ENCODE measurements around the gene TESK2.

DNA sequence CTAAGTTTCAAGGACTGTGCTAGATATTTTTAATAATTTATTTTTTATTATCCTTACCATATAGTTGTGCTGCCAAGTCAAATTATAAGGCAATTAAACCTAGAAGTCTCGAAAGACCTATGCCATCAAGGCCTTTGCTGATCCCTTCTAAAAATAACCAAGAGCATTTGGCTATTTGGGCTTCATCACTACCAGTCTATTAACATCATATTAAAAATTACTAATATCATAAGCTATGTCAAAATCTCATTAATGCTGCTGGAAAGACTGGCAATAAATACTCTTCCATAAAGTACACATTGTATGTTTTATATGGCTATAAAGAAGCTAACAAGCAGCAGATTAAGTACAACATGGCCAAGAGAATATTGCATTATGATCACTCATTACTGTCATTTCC lies 107.8 kb downstream of the TESK2 start:
- TF ChIP-seq, protein P1, sequence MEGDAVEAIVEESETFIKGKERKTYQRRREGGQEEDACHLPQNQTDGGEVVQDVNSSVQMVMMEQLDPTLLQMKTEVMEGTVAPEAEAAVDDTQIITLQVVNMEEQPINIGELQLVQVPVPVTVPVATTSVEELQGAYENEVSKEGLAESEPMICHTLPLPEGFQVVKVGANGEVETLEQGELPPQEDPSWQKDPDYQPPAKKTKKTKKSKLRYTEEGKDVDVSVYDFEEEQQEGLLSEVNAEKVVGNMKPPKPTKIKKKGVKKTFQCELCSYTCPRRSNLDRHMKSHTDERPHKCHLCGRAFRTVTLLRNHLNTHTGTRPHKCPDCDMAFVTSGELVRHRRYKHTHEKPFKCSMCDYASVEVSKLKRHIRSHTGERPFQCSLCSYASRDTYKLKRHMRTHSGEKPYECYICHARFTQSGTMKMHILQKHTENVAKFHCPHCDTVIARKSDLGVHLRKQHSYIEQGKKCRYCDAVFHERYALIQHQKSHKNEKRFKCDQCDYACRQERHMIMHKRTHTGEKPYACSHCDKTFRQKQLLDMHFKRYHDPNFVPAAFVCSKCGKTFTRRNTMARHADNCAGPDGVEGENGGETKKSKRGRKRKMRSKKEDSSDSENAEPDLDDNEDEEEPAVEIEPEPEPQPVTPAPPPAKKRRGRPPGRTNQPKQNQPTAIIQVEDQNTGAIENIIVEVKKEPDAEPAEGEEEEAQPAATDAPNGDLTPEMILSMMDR (IDR thresholded peaks at IDR 0.05 in 8 of 11, conservative IDR thresholded peaks at IDR 0.05 in 3 of 11) = no peak
- TF ChIP-seq POLR2A (IDR thresholded peaks at IDR 0.05) (no peak), POLR2AphosphoS5 (IDR thresholded peaks at IDR 0.05) (no peak)
